Bronchial epithelial cell (primary cell): ENCODE results near the gene TMEM40. TPM values are rescaled to one million over a fixed set of nuclear protein-coding genes. Genes with fewer than 3 reads are reported as not detected.
"Not testable (repeated sequence)": the region's sequence is repeated elsewhere in the genome, so short reads cannot be mapped to it uniquely, and the experiment has no call there.

Experiments used
- DNase-seq: peaks from one replicate; pipeline ENCODE4 v3.0.0-alpha.2; 2010; ENCODE audit warnings: low read depth
- FAIRE-seq: peaks from 2 replicates; lab custom pipeline; 2011; peaks lifted over from hg19 to GRCh38; lab: Jason Lieb, UNC
- H3K27me3 ChIP-seq: 2 replicates; pipeline ENCODE4 v1.5.1; 2011; ENCODE audit warnings: low read length; ENCODE audit not compliant: control insufficient read depth, insufficient read depth
- H3K36me3 ChIP-seq: 2 replicates; pipeline ENCODE4 v1.5.1; 2011; ENCODE audit warnings: low read length; ENCODE audit not compliant: control insufficient read depth, insufficient read depth
- H3K4me3 ChIP-seq: 2 replicates; pipeline ENCODE4 v1.5.1; 2011; ENCODE audit warnings: mild to moderate bottlenecking, low read depth, low read length, control low read depth
- total RNA-seq: library from RNA; depleted of rRNA; stranded (reverse); fragments of >200 nt; gene quantifications from 2 replicates; pipeline ENCODE4 v1.2.1, GENCODE V29; 2014
- TF ChIP-seq, protein P1 (sequence below): IDR thresholded peaks from 2 replicates; pipeline ENCODE4 v1.5.1; 2011; ENCODE audit warnings: mild to moderate bottlenecking, moderate library complexity, low read length, control low read depth, inconsistent platforms; ENCODE audit not compliant: insufficient read depth, severe bottlenecking

Gene TMEM40
- total RNA-seq, 1 donor from 2014 or later: 19.0 TPM

DNA sequence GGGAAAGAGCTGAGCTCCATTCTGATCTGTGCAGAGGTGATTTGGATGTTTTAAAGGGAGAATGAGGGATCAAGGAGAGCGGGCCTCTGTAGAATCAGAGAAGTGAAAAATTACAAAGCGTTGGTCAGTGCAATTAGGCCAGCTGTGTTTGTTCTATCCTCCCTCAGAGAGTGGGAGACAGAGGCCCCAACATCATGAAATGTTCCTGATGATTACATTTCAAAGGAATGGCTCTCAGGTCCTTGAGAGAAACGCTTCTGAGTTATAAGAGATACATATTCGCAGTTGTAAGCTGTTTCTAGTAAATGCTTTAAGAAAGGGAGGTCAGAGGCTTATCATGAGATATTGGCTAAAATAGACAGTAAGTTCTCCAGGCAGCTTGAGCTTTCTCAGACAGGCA, 21.7 kb upstream of the TMEM40 start:
- TF ChIP-seq, protein P1, sequence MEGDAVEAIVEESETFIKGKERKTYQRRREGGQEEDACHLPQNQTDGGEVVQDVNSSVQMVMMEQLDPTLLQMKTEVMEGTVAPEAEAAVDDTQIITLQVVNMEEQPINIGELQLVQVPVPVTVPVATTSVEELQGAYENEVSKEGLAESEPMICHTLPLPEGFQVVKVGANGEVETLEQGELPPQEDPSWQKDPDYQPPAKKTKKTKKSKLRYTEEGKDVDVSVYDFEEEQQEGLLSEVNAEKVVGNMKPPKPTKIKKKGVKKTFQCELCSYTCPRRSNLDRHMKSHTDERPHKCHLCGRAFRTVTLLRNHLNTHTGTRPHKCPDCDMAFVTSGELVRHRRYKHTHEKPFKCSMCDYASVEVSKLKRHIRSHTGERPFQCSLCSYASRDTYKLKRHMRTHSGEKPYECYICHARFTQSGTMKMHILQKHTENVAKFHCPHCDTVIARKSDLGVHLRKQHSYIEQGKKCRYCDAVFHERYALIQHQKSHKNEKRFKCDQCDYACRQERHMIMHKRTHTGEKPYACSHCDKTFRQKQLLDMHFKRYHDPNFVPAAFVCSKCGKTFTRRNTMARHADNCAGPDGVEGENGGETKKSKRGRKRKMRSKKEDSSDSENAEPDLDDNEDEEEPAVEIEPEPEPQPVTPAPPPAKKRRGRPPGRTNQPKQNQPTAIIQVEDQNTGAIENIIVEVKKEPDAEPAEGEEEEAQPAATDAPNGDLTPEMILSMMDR: no peak
- Histone ChIP-seq H3K4me3 (no peak overlapping the region), H3K36me3 (no peaks in the 10 kb centered on the region), H3K27me3 (no peaks in the 10 kb centered on the region)
- DNase-seq: no peak
- FAIRE-seq: no peak

DNA sequence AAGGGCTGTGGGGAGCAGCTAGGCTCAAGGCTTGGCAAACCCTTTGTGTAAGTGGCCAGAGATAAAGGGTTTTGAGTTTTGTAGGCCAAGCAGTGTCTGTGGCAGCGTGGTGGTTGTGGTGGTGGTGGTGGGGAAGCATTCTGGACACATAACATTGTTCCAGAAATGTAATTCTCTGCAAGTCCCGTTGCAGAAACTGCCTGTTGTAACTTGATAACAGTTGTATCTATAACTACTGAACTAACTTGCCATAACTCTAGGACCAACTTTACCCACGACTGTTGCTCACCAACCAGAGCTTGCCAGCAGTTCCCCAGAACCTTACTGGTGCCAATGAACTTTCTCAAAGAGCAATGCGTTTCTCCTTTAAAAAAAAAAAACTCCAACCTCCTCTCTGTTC, 18.1 kb upstream of the TMEM40 start:
- Histone ChIP-seq H3K27me3 (no peaks in the 10 kb centered on the region), H3K4me3 (no peak overlapping the region), H3K36me3 (no peaks in the 10 kb centered on the region)
- DNase-seq (no peak), FAIRE-seq (no peak)
- TF ChIP-seq, protein P1: no peak

- FAIRE-seq, H3K36me3 ChIP-seq, H3K27me3 ChIP-seq, H3K4me3 ChIP-seq, DNase-seq: not testable (repeated sequence)
Observed at GRCh38 chr3:12775970-12776369, 16.9 kb upstream of the TMEM40 start.

GRCh38 chr3:12775226-12775625, 16.2 kb upstream of the TMEM40 start:
- Histone ChIP-seq H3K4me3 (no peak overlapping the region), H3K27me3 (no peaks in the 10 kb centered on the region), H3K36me3 (no peaks in the 10 kb centered on the region)
- FAIRE-seq (no peak), DNase-seq (no peak)
- TF ChIP-seq, protein P1: no peak

DNA sequence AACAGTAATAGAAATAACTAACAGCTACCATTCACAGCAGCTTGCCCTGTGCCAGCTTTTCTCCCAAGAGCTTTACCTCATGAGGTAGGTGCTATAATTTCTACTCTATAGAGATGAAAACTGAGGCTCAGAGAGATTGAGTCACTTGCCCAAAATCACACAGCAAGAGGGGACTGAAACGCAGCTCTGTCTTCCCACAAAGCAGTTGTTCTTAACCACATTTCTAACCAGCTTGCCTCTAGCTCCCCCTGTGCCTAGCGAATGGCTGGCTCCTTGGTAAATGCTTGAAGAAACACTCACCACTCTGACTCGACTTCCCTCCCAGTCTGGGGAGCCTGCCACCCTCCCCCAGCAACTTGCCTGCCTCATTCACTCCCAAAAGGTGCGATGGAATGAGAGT, 15.6 kb upstream of the TMEM40 start:
- TF ChIP-seq, protein P1: no peak
- FAIRE-seq: no peak
- H3K4me3 ChIP-seq: no peak overlapping the region

DNA sequence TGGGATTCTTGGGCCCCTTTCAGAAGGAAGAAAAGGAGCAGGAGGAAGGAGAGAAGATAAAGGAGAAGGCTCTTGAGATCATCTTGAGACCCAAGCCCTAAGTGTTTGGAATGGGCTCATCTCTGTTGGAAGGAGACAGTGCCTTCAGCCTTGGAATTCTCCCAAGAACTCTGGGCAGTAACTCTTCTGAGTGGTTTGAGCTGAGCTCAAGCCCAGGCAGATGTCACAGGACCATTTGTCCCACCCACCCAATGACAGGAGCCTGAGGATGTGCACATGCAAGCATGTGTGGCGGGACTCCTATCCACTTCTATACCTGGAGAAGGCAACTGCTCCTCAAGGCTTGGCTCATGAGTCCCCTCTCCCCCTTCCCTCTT, 14.6 kb upstream of the TMEM40 start:
- no peak for FAIRE-seq
- Histone ChIP-seq H3K27me3 (no peaks in the 10 kb centered on the region), H3K4me3 (no peak overlapping the region), H3K36me3 (no peaks in the 10 kb centered on the region)
- TF ChIP-seq, protein P1: no peak
- DNase-seq: no peak

More for the DNA sequence above, 15.6 kb upstream of the TMEM40 start:
- H3K36me3 ChIP-seq: no peaks in the 10 kb centered on the region
- no peaks in the 10 kb centered on the region for H3K27me3 ChIP-seq
- no peak for DNase-seq
